ENCODE measurements around the gene KRT86. TPM values are rescaled to one million over a fixed set of nuclear protein-coding genes. Genes with fewer than 3 reads are reported as not detected.

KRT86 gene
- total and polyA plus RNA-seq, 3 donors from 2014 or later = 2.3 to 4.0 (median 3.2) TPM

GRCh38 chr12:52232203-52232673 is 42.2 kb upstream of the KRT86 start:
- Histone ChIP-seq H3K27me3 (no peaks in the 10 kb centered on the region), H3K4me3 (peak overlapping the region in 1 of 2 donors; percentile 24), H3K9me3 (no peaks in the 10 kb centered on the region)

GRCh38 chr12:52232674-52233461 is 41.6 kb upstream of the KRT86 start, which contains the start of gene KRT7:
Gene KRT7 (plus strand): TSS chr12:52233243. CDS start chr12:52233297, 54 bp downstream.
- Histone ChIP-seq H3K9me3 (no peaks in the 10 kb centered on the region), H3K36me3 (ENCODE audit: low read depth, missing control alignments) (no peaks in the 10 kb centered on the region), H3K4me1 (no peaks in the 10 kb centered on the region), H3K27me3 (no peaks in the 10 kb centered on the region), H3K4me3 (peak within 1 kb of the TSS; percentile 24), H3K27ac (no peak within 1 kb of the TSS)
- DNase-seq = no peak
- TF ChIP-seq CTCF (IDR thresholded peaks at IDR 0.05) (no peak), POLR2A (IDR thresholded peaks at IDR 0.05) (no peak)
- 5 to 13% methylated on average over 10 to 50 of the region's 58 CpGs for WGBS, 2 donors
- intact Hi-C loops (cut with DNase I; ENCODE audit: low total_unique reads) = no loop called here

More at GRCh38 chr12:52232203-52232673, 42.2 kb upstream of the KRT86 start:
- intact Hi-C loops (cut with DNase I; ENCODE audit: low total_unique reads) = no loop called here
- Histone ChIP-seq H3K36me3 (ENCODE audit: low read depth, missing control alignments) (no peaks in the 10 kb centered on the region), H3K27ac (no peak overlapping the region), H3K4me1 (no peaks in the 10 kb centered on the region)
- DNase-seq = no peak
- TF ChIP-seq POLR2A (IDR thresholded peaks at IDR 0.05) = no peak
- TF ChIP-seq CTCF (IDR thresholded peaks at IDR 0.05) = no peak
- WGBS, 2 donors = 42 to 51% methylated on average over 10 to 12 of the region's 12 CpGs

- H3K27ac ChIP-seq = no peak overlapping the region
- intact Hi-C loops (cut with DNase I; ENCODE audit: low total_unique reads) = no loop called here
- no peak for DNase-seq
Measured at GRCh38 chr12:52233462-52234207, 40.8 kb upstream of the KRT86 start.

GRCh38 chr12:52234223-52234810 is 40.1 kb upstream of the KRT86 start:
- Histone ChIP-seq H3K36me3 (ENCODE audit: low read depth, missing control alignments) (no peaks in the 10 kb centered on the region), H3K4me3 (no peak overlapping the region), H3K27ac (no peak overlapping the region), H3K4me1 (no peaks in the 10 kb centered on the region), H3K9me3 (no peaks in the 10 kb centered on the region), H3K27me3 (no peaks in the 10 kb centered on the region)
- TF ChIP-seq POLR2A (IDR thresholded peaks at IDR 0.05) (no peak), CTCF (IDR thresholded peaks at IDR 0.05) (no peak)
- intact Hi-C loops (cut with DNase I; ENCODE audit: low total_unique reads) = no loop called here
- WGBS, 2 donors = 44 to 75% methylated on average over 5 to 10 of the region's 10 CpGs
- no peak for DNase-seq

More at GRCh38 chr12:52233462-52234207, 40.8 kb upstream of the KRT86 start:
- Histone ChIP-seq H3K36me3 (ENCODE audit: low read depth, missing control alignments) (no peaks in the 10 kb centered on the region), H3K4me1 (no peaks in the 10 kb centered on the region), H3K27me3 (no peaks in the 10 kb centered on the region), H3K9me3 (no peaks in the 10 kb centered on the region), H3K4me3 (peak overlapping the region; percentile 24)
- TF ChIP-seq CTCF (IDR thresholded peaks at IDR 0.05) (no peak), POLR2A (IDR thresholded peaks at IDR 0.05) (no peak)
- WGBS, 2 donors = 26 to 30% methylated on average over 24 to 31 of the region's 40 CpGs
